A673 (cell line): ENCODE measurements around the gene GRIK5. TPM values are rescaled to one million over a fixed set of nuclear protein-coding genes. Genes with fewer than 3 reads are reported as not detected.

ENCODE experiments used
- BruUV-seq: library from RNA; stranded (reverse); fragments of 400-500 nt; replicated peaks from 2 replicates; lab custom pipeline; 2021; lab: Mats Ljungman, UMichigan
- CTCF ChIA-PET: fragments of 300-600 bp; sonication (Branson Sonifier 250); formaldehyde crosslinking; loops from one replicate; lab custom pipeline; 2022; ENCODE audit warnings: antibody characterized with exemption; lab: Charles Lee
- POLR2A ChIA-PET: fragments of 300-600 bp; sonication (Branson Sonifier 250); formaldehyde crosslinking; loops from one replicate; lab custom pipeline; 2022; ENCODE audit warnings: antibody characterized with exemption; ENCODE audit not compliant: low non-redundant PET; lab: Charles Lee
- DNase-seq: peaks from one replicate; pipeline ENCODE4 v3.0.0-alpha.2; 2015; ENCODE audit warnings: low spot score
- H3K27ac ChIP-seq: fragments of 200-600 bp; sonication (generic); 2 replicates; pipeline ENCODE4 v1.5.1; 2016; ENCODE audit warnings: mixed run types, low read depth, mild to moderate bottlenecking, mixed read lengths, antibody characterized with exemption, low read length; ENCODE audit not compliant: poor library complexity, severe bottlenecking
- H3K27me3 ChIP-seq: fragments of 200-600 bp; sonication (generic); replicated peaks from 2 replicates; pipeline ENCODE4 v1.6.1; 2017; ENCODE audit warnings: mixed run types, low read depth, mild to moderate bottlenecking, mixed read lengths, antibody characterized with exemption, low read length; ENCODE audit not compliant: insufficient read depth, poor library complexity
- H3K36me3 ChIP-seq: fragments of 200-600 bp; sonication (generic); 2 replicates; pipeline ENCODE4 v1.6.1; 2016; ENCODE audit warnings: mixed run types, mild to moderate bottlenecking, mixed read lengths, antibody characterized with exemption, low read length; ENCODE audit not compliant: insufficient read depth, poor library complexity, severe bottlenecking
- H3K4me1 ChIP-seq: fragments of 200-600 bp; sonication (generic); 2 replicates; pipeline ENCODE4 v1.6.1; 2017; ENCODE audit warnings: mixed run types, mild to moderate bottlenecking, mixed read lengths, antibody characterized with exemption, low read length; ENCODE audit not compliant: insufficient read depth, poor library complexity, severe bottlenecking
- H3K4me3 ChIP-seq: fragments of 200-600 bp; sonication (generic); 2 replicates; pipeline ENCODE4 v1.5.1; 2016; ENCODE audit warnings: low read depth, mixed run types, mild to moderate bottlenecking, mixed read lengths, low read length; ENCODE audit not compliant: poor library complexity, severe bottlenecking
- H3K9me3 ChIP-seq: fragments of 200-600 bp; sonication (generic); 2 replicates; pipeline ENCODE4 v1.6.1; 2016; ENCODE audit warnings: mixed run types, low read depth, mild to moderate bottlenecking, mixed read lengths, antibody characterized with exemption, low read length; ENCODE audit not compliant: poor library complexity, severe bottlenecking
- CTCF ChIP-seq: fragments of 300-800, 200-600 bp; sonication (generic); conservative IDR thresholded peaks from 2 replicates; pipeline ENCODE4 v1.5.1; 2017; ENCODE audit warnings: low read depth, mild to moderate bottlenecking, antibody characterized with exemption, low read length, moderate library complexity, mixed read lengths
- EZH2 ChIP-seq: fragments of 200-600 bp; sonication (generic); IDR thresholded peaks from 2 replicates; pipeline ENCODE4 v1.6.1; 2017; ENCODE audit warnings: borderline replicate concordance, low read depth, mild to moderate bottlenecking, mixed read lengths, antibody characterized with exemption, low read length; ENCODE audit not compliant: poor library complexity, severe bottlenecking
- intact Hi-C: fragments of 100-400 bp; cut with micrococcal nuclease; formaldehyde crosslinking; loops from one replicate; pipeline ENCODE4 v1.10.0; 2022; ENCODE audit not compliant: unreplicated experiment
- total RNA-seq: library from RNA; stranded (reverse); gene quantifications from 2 replicates; pipeline ENCODE4 v1.2.3, GENCODE V29; 2021

Gene GRIK5
- total RNA-seq, 1 experiment from 2014 or later: 24.0 TPM

GRCh38 chr19:41974652-41975051, 95.4 kb downstream of the GRIK5 start:
- no peak for DNase-seq
- H3K27ac ChIP-seq: no peak overlapping the region
- TF ChIP-seq EZH2: no peak
- TF ChIP-seq CTCF: no peak
- POLR2A ChIA-PET: no interaction called here
- H3K27me3 ChIP-seq: no peaks in the 10 kb centered on the region
- H3K36me3 ChIP-seq: no peaks in the 10 kb centered on the region
- CTCF ChIA-PET: no interaction called here
- no peaks in the 10 kb centered on the region for H3K9me3 ChIP-seq
- intact Hi-C loops: no loop called here
- H3K4me3 ChIP-seq: no peak overlapping the region
- H3K4me1 ChIP-seq: no peaks in the 10 kb centered on the region
- BruUV-seq: no TSS peak

- BruUV-seq: no TSS peak
- TF ChIP-seq CTCF: no peak
- no peak for TF ChIP-seq EZH2
- CTCF ChIA-PET: no interaction called here
- Histone ChIP-seq H3K36me3 (no peaks in the 10 kb centered on the region), H3K27ac (no peak overlapping the region), H3K9me3 (no peaks in the 10 kb centered on the region), H3K4me3 (no peak overlapping the region), H3K4me1 (no peaks in the 10 kb centered on the region), H3K27me3 (no peaks in the 10 kb centered on the region)
- intact Hi-C loops: no loop called here
- no peak for DNase-seq
- POLR2A ChIA-PET: no interaction called here
These were observed 98.6 kb downstream of the GRIK5 start for GRCh38 chr19:41971363-41971762.

- TF ChIP-seq EZH2: no peak
- TF ChIP-seq CTCF: no peak
- no TSS peak for BruUV-seq
- POLR2A ChIA-PET: no interaction called here
- no peaks in the 10 kb centered on the region for H3K9me3 ChIP-seq
- H3K27ac ChIP-seq: no peak overlapping the region
- intact Hi-C loops: no loop called here
- DNase-seq: no peak
- H3K27me3 ChIP-seq: no peaks in the 10 kb centered on the region
- CTCF ChIA-PET: no interaction called here
- no peaks in the 10 kb centered on the region for H3K36me3 ChIP-seq
- no peaks in the 10 kb centered on the region for H3K4me1 ChIP-seq
- H3K4me3 ChIP-seq: no peak overlapping the region
These were observed 100.1 kb downstream of the GRIK5 start for GRCh38 chr19:41969772-41970458.
